ENCODE data around the gene OPRD1.

- TF ChIP-seq, protein P1, sequence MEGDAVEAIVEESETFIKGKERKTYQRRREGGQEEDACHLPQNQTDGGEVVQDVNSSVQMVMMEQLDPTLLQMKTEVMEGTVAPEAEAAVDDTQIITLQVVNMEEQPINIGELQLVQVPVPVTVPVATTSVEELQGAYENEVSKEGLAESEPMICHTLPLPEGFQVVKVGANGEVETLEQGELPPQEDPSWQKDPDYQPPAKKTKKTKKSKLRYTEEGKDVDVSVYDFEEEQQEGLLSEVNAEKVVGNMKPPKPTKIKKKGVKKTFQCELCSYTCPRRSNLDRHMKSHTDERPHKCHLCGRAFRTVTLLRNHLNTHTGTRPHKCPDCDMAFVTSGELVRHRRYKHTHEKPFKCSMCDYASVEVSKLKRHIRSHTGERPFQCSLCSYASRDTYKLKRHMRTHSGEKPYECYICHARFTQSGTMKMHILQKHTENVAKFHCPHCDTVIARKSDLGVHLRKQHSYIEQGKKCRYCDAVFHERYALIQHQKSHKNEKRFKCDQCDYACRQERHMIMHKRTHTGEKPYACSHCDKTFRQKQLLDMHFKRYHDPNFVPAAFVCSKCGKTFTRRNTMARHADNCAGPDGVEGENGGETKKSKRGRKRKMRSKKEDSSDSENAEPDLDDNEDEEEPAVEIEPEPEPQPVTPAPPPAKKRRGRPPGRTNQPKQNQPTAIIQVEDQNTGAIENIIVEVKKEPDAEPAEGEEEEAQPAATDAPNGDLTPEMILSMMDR (IDR thresholded peaks at IDR 0.05) = no peak
- TF ChIP-seq POLR2A (IDR thresholded peaks at IDR 0.05) = no peak
- no peak for TF ChIP-seq POLR2AphosphoS5 (IDR thresholded peaks at IDR 0.05)
These were observed 21.4 kb downstream of the OPRD1 start for GRCh38 chr1:28833381-28833780.

Data from stomach (tissue), 4 donors.